Thymus (tissue), 11 donors: ENCODE measurements around the gene RIPK3. TPM values are rescaled to one million over a fixed set of nuclear protein-coding genes. Genes with fewer than 3 reads are reported as not detected.

Experiments used
- DNase-seq, 9 donors: peaks; one replicate each; pipeline ENCODE4 v3.0.0-alpha.2; 2013; ENCODE audit warnings: low spot score in 9 of 9, low read depth in 6 of 9, missing footprints in 1 of 9
- H3K27ac ChIP-seq, 2 donors: one replicate each; pipeline ENCODE4 v1.5.1; 2013; ENCODE audit warnings: control low read depth in 1 of 2, low read depth in 1 of 2, low read length in 1 of 2, mild to moderate bottlenecking in 1 of 2, moderate library complexity in 1 of 2
- H3K27me3 ChIP-seq, 2 donors: one replicate each; pipeline ENCODE4 v1.5.1; 2013; ENCODE audit warnings: low read length in 1 of 2; ENCODE audit not compliant: control insufficient read depth in 2 of 2, insufficient read depth in 1 of 2
- H3K36me3 ChIP-seq, 2 donors: one replicate each; pipeline ENCODE4 v1.5.1; 2013; ENCODE audit warnings: low read length in 1 of 2, mild to moderate bottlenecking in 1 of 2, moderate library complexity in 1 of 2; ENCODE audit not compliant: control insufficient read depth in 2 of 2, insufficient read depth in 2 of 2
- H3K4me1 ChIP-seq, 2 donors: one replicate each; pipeline ENCODE4 v1.5.1; 2013; ENCODE audit warnings: low read length in 2 of 2; ENCODE audit not compliant: control insufficient read depth in 2 of 2, insufficient read depth in 2 of 2
- H3K4me3 ChIP-seq, 2 donors: one replicate each; pipeline ENCODE4 v1.5.1; 2013; ENCODE audit warnings: low read length in 2 of 2, control low read depth in 1 of 2, mild to moderate bottlenecking in 1 of 2
- H3K9me3 ChIP-seq, 2 donors: one replicate each; pipeline ENCODE4 v1.5.1; 2013; ENCODE audit warnings: low read length in 1 of 2, mild to moderate bottlenecking in 1 of 2; ENCODE audit not compliant: control insufficient read depth in 2 of 2, insufficient read depth in 1 of 2
- WGBS: extraction: QIAGEN DNeasy Blood & Tissue Kit; methylation state at CpG from one replicate; pipeline ENCODE4 v1.1.7; 2013; 5-methylcytosine and 5-hydroxymethylcytosine counted together
- polyA plus RNA-seq: library from polyadenylated mRNA; stranded (reverse); fragments of 200-250 nt; gene quantifications from one replicate; pipeline ENCODE4 v1.2.3, GENCODE V29; 2013
- total RNA-seq: library from RNA; stranded (reverse); fragments of 120-200 nt; gene quantifications from one replicate; pipeline ENCODE4 v1.2.4, GENCODE V29; 2013
- donor health status: healthy.

RIPK3 gene
- total and polyA plus RNA-seq, 2 donors: 10.9 to 15.2 TPM

DNA sequence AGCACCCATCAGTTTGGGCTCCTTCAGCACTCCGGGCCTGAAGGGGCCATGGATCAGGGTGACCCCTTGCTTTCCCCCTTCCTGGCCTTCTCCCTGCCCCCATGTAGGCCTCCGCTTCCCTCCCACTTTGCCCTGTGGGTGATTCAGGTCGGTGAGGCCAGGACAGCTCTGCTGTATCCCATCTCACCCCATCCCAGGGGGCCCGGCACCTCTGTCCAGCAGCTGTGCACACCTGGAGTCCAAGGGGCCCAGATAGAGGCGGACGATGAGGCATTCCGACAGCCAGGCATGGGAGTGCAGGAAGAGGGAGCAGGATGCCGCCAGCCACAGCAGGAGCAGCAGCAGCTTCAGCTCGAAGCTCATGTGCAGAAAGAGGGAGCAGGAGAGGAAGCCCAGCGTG is 17.1 kb downstream of the RIPK3 start:
- Histone ChIP-seq H3K4me3 (no peak overlapping the region), H3K4me1 (peaks cover 0 to 7% of the 10 kb centered on the region in 2 donors), H3K27ac (no peak overlapping the region), H3K36me3 (no peaks in the 10 kb centered on the region), H3K27me3 (peaks cover 0 to 13% of the 10 kb centered on the region in 2 donors), H3K9me3 (no peaks in the 10 kb centered on the region)
- 93% methylated on average over 10 of the region's 10 CpGs for whole genome bisulfite sequencing
- DNase-seq: no peak

DNA sequence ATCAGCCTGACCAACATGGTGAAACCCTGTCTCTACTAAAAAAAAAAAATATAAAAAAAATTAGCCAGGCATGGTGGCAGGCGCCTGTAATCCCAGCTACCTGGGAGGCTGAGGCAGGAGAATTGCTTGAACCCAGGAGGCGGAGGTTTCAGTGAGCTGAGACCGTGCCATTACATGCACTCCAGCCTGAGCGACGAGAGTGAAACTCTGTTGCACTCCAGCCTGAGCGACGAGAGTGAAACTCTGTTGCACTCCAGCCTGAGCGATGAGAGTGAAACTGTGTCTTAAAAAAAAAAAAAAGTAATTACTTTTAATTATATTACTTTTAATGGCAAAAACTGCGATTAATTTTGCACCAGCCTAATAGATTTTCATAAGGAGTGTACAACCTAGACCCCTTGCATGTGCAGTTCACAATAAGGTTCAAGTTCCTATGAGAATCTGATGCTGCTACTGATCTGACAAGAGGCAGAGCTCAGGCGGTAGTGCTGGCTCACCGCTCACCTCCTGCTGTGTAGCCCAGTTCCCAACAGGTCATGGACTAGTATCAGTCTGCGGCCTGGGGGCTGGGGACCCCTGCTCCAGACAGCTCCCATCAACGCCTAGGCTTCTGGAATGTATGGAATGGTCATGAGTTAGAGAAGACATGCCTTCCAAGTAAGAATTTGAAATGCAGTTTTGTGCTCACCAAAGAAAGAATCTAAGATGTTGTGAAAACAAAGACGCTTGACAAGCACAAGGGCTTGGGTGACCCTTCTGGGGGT is 18.4 kb downstream of the RIPK3 start:
- H3K9me3 ChIP-seq: no peaks in the 10 kb centered on the region
- H3K36me3 ChIP-seq: no peaks in the 10 kb centered on the region
- no peak overlapping the region for H3K4me3 ChIP-seq
- no peaks in the 10 kb centered on the region for H3K4me1 ChIP-seq
- WGBS: 96% methylated on average over 14 of the region's 14 CpGs
- no peak overlapping the region for H3K27ac ChIP-seq
- peaks cover 0 to 13% of the 10 kb centered on the region in 2 donors for H3K27me3 ChIP-seq
- no peak for DNase-seq

DNA sequence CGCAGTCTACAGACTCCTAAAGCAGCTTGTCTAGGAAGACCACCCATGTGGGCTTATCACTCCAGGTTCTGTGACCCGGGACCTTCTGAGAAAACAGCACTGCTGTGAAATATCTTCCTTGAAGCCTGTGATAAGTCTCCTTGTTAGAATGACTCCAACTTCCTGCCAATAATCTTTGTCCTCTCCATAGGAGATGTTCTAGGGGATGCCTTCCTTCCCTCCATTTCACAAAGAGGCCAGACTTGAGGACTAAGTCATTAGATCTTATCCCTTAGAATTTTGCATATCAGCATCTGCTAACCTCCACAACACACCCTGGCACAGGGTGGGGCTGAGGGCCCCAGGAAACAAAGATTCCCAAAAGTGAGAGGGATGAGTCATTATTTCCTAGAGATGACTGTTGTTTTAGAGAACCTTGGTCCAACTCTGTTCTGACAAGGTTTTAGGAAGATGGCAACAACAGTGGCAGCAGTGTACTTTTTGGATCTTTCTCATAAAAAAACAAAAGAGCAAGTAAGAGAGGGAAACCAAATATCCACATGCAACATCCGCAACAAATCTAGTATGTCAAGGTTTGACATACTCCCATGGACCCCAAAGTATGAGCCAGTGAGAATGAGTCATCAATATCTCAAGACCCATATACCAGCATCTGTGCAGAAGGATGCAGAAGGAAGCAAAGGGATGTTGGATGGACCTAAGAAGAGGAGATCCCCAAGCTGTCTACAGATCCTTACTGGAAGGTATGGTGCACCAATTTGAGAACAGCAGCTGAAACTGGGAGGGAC is 22.5 kb downstream of the RIPK3 start:
- no peak for DNase-seq
- H3K9me3 ChIP-seq: no peaks in the 10 kb centered on the region
- WGBS: 96% methylated on average over 3 of the region's 3 CpGs
- H3K36me3 ChIP-seq: no peaks in the 10 kb centered on the region
- H3K27ac ChIP-seq: no peak overlapping the region
- no peak overlapping the region for H3K4me3 ChIP-seq
- peaks cover 0 to 21% of the 10 kb centered on the region in 2 donors for H3K4me1 ChIP-seq
- H3K27me3 ChIP-seq: peaks cover 0 to 10% of the 10 kb centered on the region in 2 donors

DNA sequence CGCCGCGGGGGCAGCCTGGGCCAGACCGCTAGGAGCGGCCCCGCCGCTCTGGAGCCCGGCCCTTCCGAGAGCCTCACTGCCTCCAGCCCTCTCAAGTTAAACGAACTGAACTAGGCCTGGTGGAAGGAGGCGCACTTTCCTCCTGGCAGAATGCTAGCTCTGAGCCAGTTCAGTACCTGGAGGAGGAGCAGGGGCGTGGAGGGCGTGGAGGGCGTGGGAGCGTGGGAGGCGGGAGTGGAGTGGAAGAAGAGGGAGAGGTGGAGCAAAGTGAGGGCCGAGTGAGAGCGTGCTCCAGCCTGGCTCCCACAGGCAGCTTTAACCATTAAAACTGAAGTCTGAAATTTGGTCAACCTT is 23.2 kb downstream of the RIPK3 start:
- DNase-seq: no peak
- Histone ChIP-seq H3K27me3 (peaks cover 0 to 11% of the 10 kb centered on the region in 2 donors), H3K9me3 (no peaks in the 10 kb centered on the region), H3K27ac (peak overlapping the region in 1 of 2 donors; percentile 38), H3K36me3 (no peaks in the 10 kb centered on the region), H3K4me3 (no peak overlapping the region), H3K4me1 (peaks cover 0 to 29% of the 10 kb centered on the region in 2 donors)
- 94% methylated on average over 18 of the region's 18 CpGs for WGBS

DNA sequence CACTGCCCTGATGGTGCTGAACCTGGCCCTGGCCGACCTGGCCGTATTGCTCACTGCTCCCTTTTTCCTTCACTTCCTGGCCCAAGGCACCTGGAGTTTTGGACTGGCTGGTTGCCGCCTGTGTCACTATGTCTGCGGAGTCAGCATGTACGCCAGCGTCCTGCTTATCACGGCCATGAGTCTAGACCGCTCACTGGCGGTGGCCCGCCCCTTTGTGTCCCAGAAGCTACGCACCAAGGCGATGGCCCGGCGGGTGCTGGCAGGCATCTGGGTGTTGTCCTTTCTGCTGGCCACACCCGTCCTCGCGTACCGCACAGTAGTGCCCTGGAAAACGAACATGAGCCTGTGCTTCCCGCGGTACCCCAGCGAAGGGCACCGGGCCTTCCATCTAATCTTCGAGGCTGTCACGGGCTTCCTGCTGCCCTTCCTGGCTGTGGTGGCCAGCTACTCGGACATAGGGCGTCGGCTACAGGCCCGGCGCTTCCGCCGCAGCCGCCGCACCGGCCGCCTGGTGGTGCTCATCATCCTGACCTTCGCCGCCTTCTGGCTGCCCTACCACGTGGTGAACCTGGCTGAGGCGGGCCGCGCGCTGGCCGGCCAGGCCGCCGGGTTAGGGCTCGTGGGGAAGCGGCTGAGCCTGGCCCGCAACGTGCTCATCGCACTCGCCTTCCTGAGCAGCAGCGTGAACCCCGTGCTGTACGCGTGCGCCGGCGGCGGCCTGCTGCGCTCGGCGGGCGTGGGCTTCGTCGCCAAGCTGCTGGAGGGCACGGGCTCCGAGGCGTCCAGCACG is 23.8 kb downstream of the RIPK3 start:
- Histone ChIP-seq H3K9me3 (no peaks in the 10 kb centered on the region), H3K4me3 (no peak overlapping the region), H3K27me3 (peaks cover 0 to 15% of the 10 kb centered on the region in 2 donors), H3K27ac (peak overlapping the region in 1 of 2 donors; percentile 38), H3K4me1 (peaks cover 2 to 34% of the 10 kb centered on the region in 2 donors), H3K36me3 (no peaks in the 10 kb centered on the region)
- WGBS: 94% methylated on average over 70 of the region's 70 CpGs
- no peak for DNase-seq

DNA sequence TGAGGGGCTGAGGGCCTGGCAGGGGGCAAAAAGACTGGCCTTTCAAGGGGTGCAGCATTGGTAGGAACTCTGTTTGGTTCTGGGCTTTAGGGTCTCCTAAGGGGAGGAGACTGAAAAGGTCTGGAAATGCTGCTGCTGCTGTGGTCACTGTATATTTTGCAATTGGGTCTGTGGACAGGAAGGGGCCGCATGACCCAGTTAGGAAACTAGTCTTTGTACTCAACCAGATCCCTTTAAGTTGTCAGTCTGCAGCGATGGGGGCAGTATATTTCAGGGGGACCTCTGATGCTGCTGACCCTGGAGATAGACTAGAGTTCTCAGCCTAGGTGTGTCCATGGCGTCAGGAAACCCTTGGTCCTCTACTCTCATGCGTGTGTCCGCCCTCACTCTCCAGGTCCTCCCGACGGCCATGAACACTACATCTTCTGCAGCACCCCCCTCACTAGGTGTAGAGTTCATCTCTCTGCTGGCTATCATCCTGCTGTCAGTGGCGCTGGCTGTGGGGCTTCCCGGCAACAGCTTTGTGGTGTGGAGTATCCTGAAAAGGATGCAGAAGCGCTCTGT is 24.5 kb downstream of the RIPK3 start:
- Histone ChIP-seq H3K4me1 (peaks cover 6 to 36% of the 10 kb centered on the region in 2 donors), H3K27me3 (peaks cover 0 to 15% of the 10 kb centered on the region in 2 donors), H3K4me3 (no peak overlapping the region)

DNA sequence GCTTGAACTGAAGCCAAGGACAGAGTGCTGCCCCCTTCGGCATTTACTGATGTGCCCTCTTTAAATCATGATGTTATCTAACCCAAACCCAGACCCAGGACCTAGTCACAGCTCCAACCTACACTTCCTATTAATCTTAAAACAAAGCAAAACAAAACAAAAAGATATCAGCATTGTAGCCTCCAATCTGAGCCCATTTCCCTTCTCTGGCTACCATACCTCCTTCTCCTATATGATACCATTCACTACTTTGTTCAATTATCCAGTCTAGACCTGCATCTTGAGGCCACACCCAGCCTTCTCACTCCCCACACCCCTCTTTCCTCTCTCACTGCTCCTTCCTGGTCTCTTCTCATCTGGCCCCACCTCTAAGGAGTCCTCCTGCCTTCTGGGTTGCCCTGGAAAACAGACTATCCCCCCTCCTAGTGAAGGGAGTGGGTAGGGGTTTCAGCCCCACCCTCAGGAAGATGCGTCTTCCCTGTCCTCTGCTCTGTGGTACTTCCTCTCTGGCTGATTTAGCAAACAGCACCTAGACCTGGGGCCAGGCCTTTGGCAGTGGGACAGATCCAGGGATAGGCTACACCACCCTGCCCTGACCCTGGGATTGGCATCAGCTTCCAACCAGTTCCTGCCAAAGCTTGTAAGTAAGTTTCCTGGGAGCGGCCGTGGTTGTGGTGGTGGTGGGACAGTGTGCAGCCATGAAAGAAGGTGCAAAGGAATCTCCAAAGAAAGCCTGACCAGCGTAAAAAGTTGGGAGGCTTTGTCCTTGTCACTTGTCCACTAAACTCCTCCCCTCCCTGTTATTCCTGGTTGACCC is 25.2 kb downstream of the RIPK3 start:
- no peak for DNase-seq
- H3K4me3 ChIP-seq: no peak overlapping the region

More for the DNA sequence above, 24.5 kb downstream of the RIPK3 start:
- WGBS: 96% methylated on average over 10 of the region's 10 CpGs
- DNase-seq: no peak
- no peak overlapping the region for H3K27ac ChIP-seq
- H3K9me3 ChIP-seq: no peaks in the 10 kb centered on the region
- H3K36me3 ChIP-seq: no peaks in the 10 kb centered on the region

DNA sequence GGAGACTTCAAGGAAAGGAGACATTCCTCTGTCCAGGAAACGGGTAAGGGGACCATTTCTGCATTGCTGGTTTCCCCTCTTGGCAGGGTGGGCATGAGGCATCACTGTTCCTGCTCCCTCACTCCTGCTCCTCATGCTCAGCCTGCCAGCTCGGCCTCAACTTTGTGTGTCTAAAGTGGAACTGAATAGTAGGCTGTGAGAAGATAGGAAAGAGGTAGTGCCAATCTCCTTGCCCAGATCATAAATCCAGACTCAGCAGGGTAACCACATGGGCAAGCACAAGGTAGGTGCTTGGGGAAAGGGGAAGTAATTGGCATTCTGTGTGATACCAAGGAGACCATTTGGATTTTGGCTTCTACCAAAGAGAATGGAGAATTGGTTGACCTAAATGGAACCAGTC is 25.9 kb downstream of the RIPK3 start:
- H3K4me3 ChIP-seq: no peak overlapping the region
- DNase-seq: no peak

More for the DNA sequence above, 25.2 kb downstream of the RIPK3 start:
- peaks cover 9 to 44% of the 10 kb centered on the region in 2 donors for H3K4me1 ChIP-seq
- H3K36me3 ChIP-seq: no peaks in the 10 kb centered on the region
- H3K27me3 ChIP-seq: peaks cover 0 to 15% of the 10 kb centered on the region in 2 donors
- no peak overlapping the region for H3K27ac ChIP-seq
- no peaks in the 10 kb centered on the region for H3K9me3 ChIP-seq
- 82% methylated on average over 5 of the region's 5 CpGs for WGBS

More for the DNA sequence above, 25.9 kb downstream of the RIPK3 start:
- Histone ChIP-seq H3K36me3 (peaks cover 0 to 2% of the 10 kb centered on the region in 2 donors), H3K9me3 (no peaks in the 10 kb centered on the region), H3K4me1 (peaks cover 9 to 49% of the 10 kb centered on the region in 2 donors), H3K27me3 (peaks cover 0 to 11% of the 10 kb centered on the region in 2 donors), H3K27ac (no peak overlapping the region)
- 32% methylated on average over 2 of the region's 2 CpGs for WGBS
